ENCODE measurements around the gene AP2B1.

DNA sequence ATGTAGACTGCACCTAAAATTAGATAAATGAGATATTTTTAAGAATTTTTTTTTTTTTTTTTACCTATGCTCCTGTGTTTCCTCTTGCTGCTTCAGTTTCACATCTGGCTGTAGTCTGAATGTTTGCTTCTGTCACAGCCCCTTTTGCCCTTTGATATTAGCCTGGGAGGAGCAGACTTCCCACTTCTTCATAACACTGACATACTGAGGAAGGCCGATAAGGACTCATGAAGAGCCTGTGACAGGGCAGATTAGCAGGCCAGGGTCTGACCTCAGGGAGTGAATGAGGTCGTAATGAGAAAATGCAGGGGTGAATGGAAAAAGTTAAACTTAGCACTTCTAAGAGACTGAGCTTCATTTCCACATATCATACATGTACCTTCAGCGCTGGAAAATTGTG lies 26.4 kb upstream of the AP2B1 start, which contains the start of gene SLFN14:
- TF ChIP-seq POLR2AphosphoS5 (IDR thresholded peaks at IDR 0.05; ENCODE audit: low read depth, low read length) = no peak
- TF ChIP-seq POLR2A (IDR thresholded peaks at IDR 0.05; ENCODE audit: low read depth, low read length) = no peak
- no peak for TF ChIP-seq TAF1 (IDR thresholded peaks at IDR 0.05; ENCODE audit: low read depth, low read length)

All from GM12891 (cell line).